Naive thymus-derived CD4-positive, alpha-beta T cell (primary cell): ENCODE measurements around the gene TTC13. TPM values are rescaled to one million over a fixed set of nuclear protein-coding genes. Genes with fewer than 3 reads are reported as not detected.
"Not testable (repeated sequence)": the region's sequence is repeated elsewhere in the genome, so short reads cannot be mapped to it uniquely, and the experiment has no call there.

Experiments
- ATAC-seq: fragments of 150-1000 bp; cut with Tn5 transposase; 2 replicates; pipeline ENCODE4 v1.10.0; 2021; ENCODE audit warnings: mild to moderate bottlenecking, moderate library complexity
- CTCF ChIA-PET: fragments of 350-600 bp; sonication (Branson Sonifier 250); formaldehyde crosslinking; loops from one replicate; lab custom pipeline; 2021; ENCODE audit warnings: antibody characterized with exemption; lab: Charles Lee
- POLR2A ChIA-PET: fragments of 350-600 bp; sonication (Branson Sonifier 250); formaldehyde crosslinking; loops from one replicate; lab custom pipeline; 2021; ENCODE audit warnings: antibody characterized with exemption, inconsistent platforms; lab: Charles Lee
- DNase-seq, 9 donors: peaks; one replicate each; pipeline versions ENCODE4 v3.0.0 to v3.0.0-alpha.2; 2020 to 2022; ENCODE audit warnings: mixed read lengths in 1 of 9
- H3K27ac ChIP-seq: one replicate; pipeline ENCODE4 v1.7.0; 2013; ENCODE audit warnings: mild to moderate bottlenecking, low read depth, low read length, moderate library complexity
- H3K27me3 ChIP-seq, 2 donors: one replicate each; pipeline ENCODE4 v1.7.0; 2013; ENCODE audit warnings: low read length in 2 of 2, mild to moderate bottlenecking in 2 of 2, moderate library complexity in 2 of 2; ENCODE audit not compliant: control insufficient read depth in 2 of 2, insufficient read depth in 2 of 2
- H3K36me3 ChIP-seq, 3 experiments: 1 replicate in 2 of 3; 2 replicates in 1 of 3; pipeline ENCODE4 v1.7.0; 2013; ENCODE audit warnings: low read length in 3 of 3, mild to moderate bottlenecking in 3 of 3, moderate library complexity in 1 of 3; ENCODE audit not compliant: insufficient read depth in 3 of 3, control insufficient read depth in 2 of 3
- H3K4me1 ChIP-seq, 2 donors: one replicate each; pipeline ENCODE4 v1.7.0; 2013; ENCODE audit warnings: low read length in 2 of 2, mild to moderate bottlenecking in 2 of 2, moderate library complexity in 1 of 2; ENCODE audit not compliant: control insufficient read depth in 2 of 2, insufficient read depth in 2 of 2
- H3K4me3 ChIP-seq: 2 replicates; pipeline ENCODE4 v1.7.0; 2013; ENCODE audit warnings: mild to moderate bottlenecking, low read length
- H3K9me3 ChIP-seq, 3 experiments: 1 replicate in 2 of 3; 2 replicates in 1 of 3; pipeline ENCODE4 v1.7.0; 2013; ENCODE audit warnings: low read length in 3 of 3; ENCODE audit not compliant: control insufficient read depth in 2 of 3
- H3K27ac Mint-ChIP-seq, 9 donors: one replicate each; pipeline ENCODE4 v1.8.0; 2020 to 2022; ENCODE audit warnings: mixed read lengths in 9 of 9, mild to moderate bottlenecking in 8 of 9, moderate library complexity in 5 of 9, inconsistent platforms in 2 of 9
- H3K27me3 Mint-ChIP-seq, 5 donors: one replicate each; pipeline ENCODE4 v1.8.0; 2021 to 2022; ENCODE audit warnings: mixed read lengths in 5 of 5, mild to moderate bottlenecking in 1 of 5
- H3K36me3 Mint-ChIP-seq, 5 donors: one replicate each; pipeline ENCODE4 v1.8.0; 2020 to 2022; ENCODE audit warnings: mixed read lengths in 5 of 5, mild to moderate bottlenecking in 3 of 5, inconsistent platforms in 1 of 5
- H3K4me1 Mint-ChIP-seq, 7 donors: one replicate each; pipeline ENCODE4 v1.8.0; 2020 to 2022; ENCODE audit warnings: mixed read lengths in 7 of 7, mild to moderate bottlenecking in 3 of 7, inconsistent platforms in 1 of 7
- H3K4me3 Mint-ChIP-seq, 10 donors: one replicate each; pipeline ENCODE4 v1.8.0; 2020 to 2022; ENCODE audit warnings: mild to moderate bottlenecking in 10 of 10, mixed read lengths in 10 of 10, moderate library complexity in 6 of 10, inconsistent platforms in 2 of 10
- H3K9me3 Mint-ChIP-seq, 11 donors: one replicate each; pipeline ENCODE4 v1.8.0; 2020 to 2022; ENCODE audit warnings: mixed read lengths in 11 of 11, mild to moderate bottlenecking in 4 of 11, inconsistent platforms in 1 of 11, moderate library complexity in 1 of 11
- intact Hi-C, 2 donors: fragments of 100-400 bp; cut with micrococcal nuclease; formaldehyde crosslinking; loops; one replicate each; pipeline ENCODE4 v1.15.1; 2023
- polyA plus RNA-seq, 2 donors: library from polyadenylated mRNA; unstranded; fragments of 300-500 nt; fragmentation: Illumina TruSeq; gene quantifications; one replicate each; pipeline ENCODE4 v1.2.3, GENCODE V29; 2021
- total RNA-seq, 6 experiments: library from RNA in 5 of 6; stranded (reverse) in 5 of 6; gene quantifications; 1 replicate in 5 of 6; 2 replicates in 1 of 6; pipeline ENCODE4 v1.2.3 and lab custom pipeline; 2021 to 2026

The TTC13 gene
- total and polyA plus RNA-seq, 7 experiments from 2014 or later, result 9.9 to 54.6 (median 33.8) TPM

GRCh38 chr1:230994860-230995259 lies 16.2 kb upstream of the TTC13 start:
- no peaks in the 10 kb centered on the region for H3K9me3 ChIP-seq
- Mint-ChIP-seq H3K27ac (no peak overlapping the region), H3K27me3 (no peaks in the 10 kb centered on the region), H3K4me3 (no peak overlapping the region), H3K36me3 (peaks cover 18 to 50% (median 21%) of the 10 kb centered on the region in 5 donors), H3K4me1 (peaks cover 0 to 6% (median 2%) of the 10 kb centered on the region in 7 donors), H3K9me3 (no peaks in the 10 kb centered on the region)
- intact Hi-C loops, result no loop called here
- no peak overlapping the region for H3K27ac ChIP-seq
- ATAC-seq, result no peak
- POLR2A ChIA-PET, result no interaction called here
- H3K4me1 ChIP-seq, result no peaks in the 10 kb centered on the region
- H3K36me3 ChIP-seq, result peaks cover 18 to 65% (median 36%) of the 10 kb centered on the region in 3 experiments
- no peak overlapping the region for H3K4me3 ChIP-seq
- CTCF ChIA-PET, result no interaction called here
- no peak for DNase-seq
- no peaks in the 10 kb centered on the region for H3K27me3 ChIP-seq

GRCh38 chr1:230992100-230992774 lies 13.6 kb upstream of the TTC13 start:
- Histone ChIP-seq H3K4me3 (no peak overlapping the region), H3K36me3 (peaks cover 9 to 38% (median 21%) of the 10 kb centered on the region in 3 experiments), H3K27me3 (no peaks in the 10 kb centered on the region), H3K4me1 (no peaks in the 10 kb centered on the region), H3K27ac (no peak overlapping the region), H3K9me3 (no peaks in the 10 kb centered on the region)
- H3K27ac Mint-ChIP-seq, result peak overlapping the region in 1 of 9 donors; percentile 63
- intact Hi-C loops, result no loop called here
- no peak for ATAC-seq
- H3K4me1 Mint-ChIP-seq, result peaks cover 0 to 8% (median 4%) of the 10 kb centered on the region in 7 donors
- CTCF ChIA-PET, result no interaction called here
- H3K27me3 Mint-ChIP-seq, result no peaks in the 10 kb centered on the region
- POLR2A ChIA-PET, result no interaction called here
- H3K4me3 Mint-ChIP-seq, result no peak overlapping the region
- no peak for DNase-seq
- no peaks in the 10 kb centered on the region for H3K9me3 Mint-ChIP-seq
- H3K36me3 Mint-ChIP-seq, result peaks cover 5 to 47% (median 31%) of the 10 kb centered on the region in 5 donors

- intact Hi-C loops, result no loop called here
- Histone ChIP-seq H3K4me1 (no peaks in the 10 kb centered on the region), H3K4me3 (no peak overlapping the region), H3K27ac (no peak overlapping the region), H3K27me3 (no peaks in the 10 kb centered on the region), H3K9me3 (no peaks in the 10 kb centered on the region), H3K36me3 (peaks cover 5 to 23% (median 9%) of the 10 kb centered on the region in 3 experiments)
- ATAC-seq (no peak), DNase-seq (no peak)
- Mint-ChIP-seq H3K36me3 (peaks cover 5 to 33% (median 21%) of the 10 kb centered on the region in 5 donors), H3K4me3 (no peak overlapping the region), H3K27ac (no peak overlapping the region), H3K4me1 (peaks cover 6 to 34% (median 25%) of the 10 kb centered on the region in 7 donors), H3K9me3 (no peaks in the 10 kb centered on the region), H3K27me3 (no peaks in the 10 kb centered on the region)
- ChIA-PET CTCF (no interaction called here), POLR2A (interaction anchor here (0.9 kb wide), 1 partner anchor 53 kb away, joined by 3 read pairs; the partner anchor contains the start of gene FAM89A)
Observed at GRCh38 chr1:230987448-230987847, 8.8 kb upstream of the TTC13 start.

GRCh38 chr1:230986976-230987375 lies 8.3 kb upstream of the TTC13 start:
- Mint-ChIP-seq H3K36me3 (peaks cover 5 to 28% (median 17%) of the 10 kb centered on the region in 5 donors), H3K4me3 (no peak overlapping the region), H3K27ac (peak overlapping the region in 1 of 9 donors; percentile 12), H3K9me3 (no peaks in the 10 kb centered on the region), H3K4me1 (peaks cover 6 to 34% (median 25%) of the 10 kb centered on the region in 7 donors), H3K27me3 (no peaks in the 10 kb centered on the region)
- ChIA-PET POLR2A (no interaction called here), CTCF (no interaction called here)
- H3K9me3 ChIP-seq, result no peaks in the 10 kb centered on the region
- no peaks in the 10 kb centered on the region for H3K27me3 ChIP-seq
- H3K4me3 ChIP-seq, result no peak overlapping the region
- H3K27ac ChIP-seq, result no peak overlapping the region
- ATAC-seq (no peak), DNase-seq (no peak)
- intact Hi-C loops, result no loop called here
- H3K4me1 ChIP-seq, result no peaks in the 10 kb centered on the region
- peaks cover 5 to 18% (median 5%) of the 10 kb centered on the region in 3 experiments for H3K36me3 ChIP-seq

- H3K27me3 Mint-ChIP-seq, result no peaks in the 10 kb centered on the region
- no peak for ATAC-seq
- Histone ChIP-seq H3K27me3 (no peaks in the 10 kb centered on the region), H3K36me3 (peaks cover 0 to 12% (median 5%) of the 10 kb centered on the region in 3 experiments), H3K27ac (no peak overlapping the region), H3K4me1 (no peaks in the 10 kb centered on the region), H3K9me3 (no peaks in the 10 kb centered on the region), H3K4me3 (no peak overlapping the region)
- DNase-seq, result no peak
- peak overlapping the region in 1 of 9 donors; percentile 40 for H3K27ac Mint-ChIP-seq
- ChIA-PET POLR2A (interaction anchor here (0.6 to 0.7 kb wide), 3 partner anchors 10 to 1523 kb away, joined by 3 to 6 read pairs (median 3); no protein-coding TSS in a partner anchor), CTCF (interaction anchor here (0.6 to 1.2 kb wide), 2 partner anchors 47 to 91 kb away, joined by 4 to 7 read pairs; no protein-coding TSS in a partner anchor)
- H3K9me3 Mint-ChIP-seq, result no peaks in the 10 kb centered on the region
- H3K4me3 Mint-ChIP-seq, result no peak overlapping the region
- intact Hi-C loops, result no loop called here
- H3K4me1 Mint-ChIP-seq, result peaks cover 4 to 34% (median 25%) of the 10 kb centered on the region in 7 donors
- H3K36me3 Mint-ChIP-seq, result peaks cover 0 to 19% (median 8%) of the 10 kb centered on the region in 5 donors
Observed at GRCh38 chr1:230985711-230986110, 7.0 kb upstream of the TTC13 start.

GRCh38 chr1:230984622-230985515 lies 6.2 kb upstream of the TTC13 start:
- not testable (repeated sequence) for H3K27ac Mint-ChIP-seq
- CTCF ChIA-PET, result interaction anchor here (0.6 to 1.2 kb wide), 2 partner anchors 48 to 90 kb away, joined by 4 to 7 read pairs; no protein-coding TSS in a partner anchor
- peaks cover 9 to 34% (median 25%) of the 10 kb centered on the region in 7 donors for H3K4me1 Mint-ChIP-seq

More at GRCh38 chr1:230984622-230985515, 6.2 kb upstream of the TTC13 start:
- POLR2A ChIA-PET, result interaction anchor here (0.6 to 0.7 kb wide), 2 partner anchors 9 to 1523 kb away, joined by 3 to 6 read pairs; no protein-coding TSS in a partner anchor
- DNase-seq, H3K4me3 Mint-ChIP-seq, intact Hi-C loops, H3K27me3 Mint-ChIP-seq, H3K9me3 Mint-ChIP-seq, H3K36me3 ChIP-seq, H3K27me3 ChIP-seq, H3K9me3 ChIP-seq, H3K4me3 ChIP-seq, ATAC-seq, H3K27ac ChIP-seq, H3K4me1 ChIP-seq: not testable (repeated sequence)
- peaks cover 0 to 15% (median 8%) of the 10 kb centered on the region in 5 donors for H3K36me3 Mint-ChIP-seq
